Measurements from ENCODE around the gene MBNL2.

MBNL2 gene

GRCh38 chr13:97253581-97254293, 31.6 kb downstream of the MBNL2 start:
- DNase-seq (ENCODE audit: low read depth in 2 of 2): no peak

GRCh38 chr13:97254816-97255215, 32.7 kb downstream of the MBNL2 start:
- DNase-seq (ENCODE audit: low read depth in 2 of 2): no peak

GRCh38 chr13:97255515-97256021, 33.4 kb downstream of the MBNL2 start:
- no peak for DNase-seq (ENCODE audit: low read depth in 2 of 2)

DNA sequence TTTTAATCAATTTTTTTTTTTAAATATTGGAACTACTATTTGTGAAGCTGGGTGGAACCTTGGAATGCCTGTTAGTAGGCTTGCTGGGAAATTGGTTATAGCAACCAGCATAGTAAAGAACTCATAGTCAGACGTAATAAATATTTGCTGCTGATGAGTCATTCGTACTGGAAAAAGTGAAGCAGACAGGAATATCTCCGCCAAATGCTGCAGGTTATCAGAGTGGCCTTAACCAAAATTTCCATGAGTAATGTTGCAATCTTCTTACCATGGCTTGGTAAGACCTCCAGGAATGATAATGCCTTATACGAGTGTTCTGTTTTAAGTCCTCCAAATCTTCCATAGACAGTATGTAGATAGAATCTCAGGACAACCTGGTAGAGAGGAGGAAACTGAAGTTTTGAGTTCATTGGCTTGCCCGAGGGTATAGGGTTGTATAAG, 34.2 kb downstream of the MBNL2 start:
- DNase-seq (ENCODE audit: low read depth in 2 of 2): no peak

DNA sequence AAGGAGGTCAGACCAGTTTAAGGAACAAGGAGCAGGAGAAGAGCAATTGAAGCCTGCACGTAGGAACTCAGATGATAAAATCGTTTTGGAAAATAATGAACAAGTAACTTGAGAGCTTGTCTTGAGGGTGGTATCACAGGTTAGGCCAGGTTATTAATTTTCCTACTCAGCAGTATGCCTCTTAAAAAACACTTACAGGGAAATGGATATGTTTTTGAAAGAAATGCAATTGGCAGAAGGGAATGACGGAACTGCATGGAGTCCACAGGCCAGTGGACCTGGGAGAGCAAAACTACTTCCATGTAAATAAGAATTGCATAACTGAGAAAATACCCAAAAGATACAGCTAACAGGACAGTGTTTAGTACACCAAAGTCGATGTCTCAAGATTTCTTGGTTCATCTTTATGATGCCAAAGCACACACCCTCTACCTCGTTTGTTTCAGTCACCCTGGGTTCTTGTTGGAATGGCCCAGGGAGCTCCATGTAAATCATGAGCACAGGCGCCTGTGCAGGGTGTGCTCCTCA, 35.2 kb downstream of the MBNL2 start:
- DNase-seq (ENCODE audit: low read depth in 2 of 2): no peak

- no peak for DNase-seq (ENCODE audit: low read depth in 2 of 2)
These were observed 36.0 kb downstream of the MBNL2 start for GRCh38 chr13:97257800-97258799.

- no peak for DNase-seq (ENCODE audit: low read depth in 2 of 2)
These were observed 36.7 kb downstream of the MBNL2 start for GRCh38 chr13:97258801-97259200.

- no peak for DNase-seq (ENCODE audit: low read depth in 2 of 2)
These were observed 37.3 kb downstream of the MBNL2 start for GRCh38 chr13:97259410-97259797.

DNA sequence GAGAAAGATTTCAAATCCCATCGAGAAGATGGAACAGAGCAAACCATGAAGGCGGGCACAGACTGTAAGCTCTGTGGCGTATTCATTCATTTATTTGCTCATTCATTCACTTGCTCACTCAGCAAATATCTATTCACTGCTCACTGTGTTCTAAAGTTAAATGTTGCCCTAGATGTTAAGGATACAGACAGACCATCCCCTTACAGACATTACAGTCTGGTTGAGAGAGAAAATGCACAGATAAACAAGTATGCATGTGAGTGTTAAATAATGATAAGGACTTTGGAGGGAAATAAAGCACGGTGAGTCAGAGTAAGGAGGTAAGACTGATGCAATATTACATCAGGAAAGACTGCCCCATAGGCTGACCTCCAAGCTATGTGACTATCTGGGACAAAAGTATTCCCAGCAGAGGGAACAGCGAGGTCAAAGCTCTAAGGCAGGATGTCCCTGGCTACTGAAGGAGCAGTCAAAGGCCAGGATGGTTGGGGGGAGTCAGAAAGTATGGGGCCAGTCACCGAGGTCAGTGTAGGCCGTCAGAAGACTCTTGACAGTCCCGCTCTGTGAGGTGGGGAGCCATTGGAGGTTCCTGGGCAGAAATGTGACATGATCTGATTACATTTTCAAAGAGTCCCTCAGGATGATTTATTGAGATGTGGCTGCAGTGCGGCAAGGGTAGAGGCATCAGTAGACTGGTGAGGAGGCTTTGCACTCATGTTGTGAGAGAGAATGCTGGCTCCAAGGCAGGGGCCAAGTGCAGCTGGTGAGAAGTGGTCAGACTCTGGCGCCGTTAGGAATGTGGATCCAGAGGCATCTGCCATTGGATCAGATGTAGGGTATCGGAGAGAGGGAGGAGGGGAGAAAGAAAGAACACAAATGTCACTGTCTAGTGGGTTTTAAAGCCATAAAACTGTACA, 37.9 kb downstream of the MBNL2 start:
- DNase-seq (ENCODE audit: low read depth in 2 of 2): no peak

GRCh38 chr13:97261254-97262005, 39.3 kb downstream of the MBNL2 start:
- peak in 1 of 2 donors; percentile 19 for DNase-seq (ENCODE audit: low read depth in 2 of 2)

DNA sequence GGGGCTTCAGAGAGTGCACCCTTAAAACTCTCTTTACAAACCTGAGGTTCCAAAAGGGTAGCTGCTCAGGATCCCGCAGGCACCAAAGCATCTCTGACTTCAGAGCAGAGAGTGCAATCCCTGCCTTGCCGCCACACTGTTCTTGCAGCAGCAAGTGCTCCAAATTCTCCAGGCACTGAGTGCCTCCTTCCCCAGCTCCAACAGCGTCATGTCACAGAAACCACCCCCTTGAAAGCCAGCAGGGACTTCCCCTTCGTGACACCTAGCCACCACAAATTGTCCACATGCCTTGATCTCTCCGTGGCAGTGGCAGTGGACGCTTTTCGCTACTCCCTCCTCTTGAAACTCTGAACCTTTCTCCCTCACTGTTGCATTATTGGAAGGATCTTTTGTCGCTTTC, 39.9 kb downstream of the MBNL2 start:
- no peak for DNase-seq (ENCODE audit: low read depth in 2 of 2)

- DNase-seq (ENCODE audit: low read depth in 2 of 2): no peak
These were observed 41.0 kb downstream of the MBNL2 start for GRCh38 chr13:97263160-97263559.

- no peak for DNase-seq (ENCODE audit: low read depth in 2 of 2)
These were observed 42.5 kb downstream of the MBNL2 start for GRCh38 chr13:97264663-97265062.

GRCh38 chr13:97266332-97266731, 44.2 kb downstream of the MBNL2 start:
- DNase-seq (ENCODE audit: low read depth in 2 of 2): no peak

GRCh38 chr13:97266772-97267417, 44.8 kb downstream of the MBNL2 start:
- DNase-seq (ENCODE audit: low read depth in 2 of 2): no peak

GRCh38 chr13:97267418-97268059, 45.4 kb downstream of the MBNL2 start:
- DNase-seq (ENCODE audit: low read depth in 2 of 2): no peak

GRCh38 chr13:97268772-97269171, 46.6 kb downstream of the MBNL2 start:
- no peak for DNase-seq (ENCODE audit: low read depth in 2 of 2)

- no peak for DNase-seq (ENCODE audit: low read depth in 2 of 2)
These were observed 47.5 kb downstream of the MBNL2 start for GRCh38 chr13:97269603-97270002.

- DNase-seq (ENCODE audit: low read depth in 2 of 2): no peak
These were observed 50.4 kb downstream of the MBNL2 start for GRCh38 chr13:97272526-97272925.

Measured in stimulated activated CD4-positive, alpha-beta T cell treated with anti-CD3 and anti-CD28 coated beads, Interleukin-15, amount 100 ng/mL, for 48 hours (primary cell).